ENCODE results near the gene IL18. TPM values are rescaled to one million over a fixed set of nuclear protein-coding genes. Genes with fewer than 3 reads are reported as not detected.

The IL18 gene
- polyA plus RNA-seq, 1 donor from 2014 or later = not detected

- no peak overlapping the region for H3K9ac ChIP-seq (ENCODE audit: low read length)
- H3K4me2 ChIP-seq (ENCODE audit: low read length) = no peak overlapping the region
- H3K4me3 ChIP-seq (ENCODE audit: low read length) = no peak overlapping the region
- no peaks in the 10 kb centered on the region for H4K20me1 ChIP-seq (ENCODE audit: insufficient read depth)
- no peaks in the 10 kb centered on the region for H3F3A ChIP-seq (ENCODE audit: insufficient read depth, low read length, poor library complexity, severe bottlenecking)
- no peaks in the 10 kb centered on the region for H3K27me3 ChIP-seq (ENCODE audit: insufficient read depth, low read depth, low read length)
- H3K79me2 ChIP-seq (replicated peaks; ENCODE audit: insufficient read depth, low read length) = no peaks in the 10 kb centered on the region
- H3K9me3 ChIP-seq (ENCODE audit: low read length) = no peaks in the 10 kb centered on the region
- no peak for TF ChIP-seq SMC3 (conservative IDR thresholded peaks at IDR 0.05; ENCODE audit: poor library complexity)
- TF ChIP-seq POLR2AphosphoS5 (IDR thresholded peaks at IDR 0.05) = no peak
- TF ChIP-seq RAD21 (conservative IDR thresholded peaks at IDR 0.05) = no peak
- no peak for TF ChIP-seq EZH2 (IDR thresholded peaks at IDR 0.05; ENCODE audit: borderline replicate concordance, insufficient read depth, low read length, poor library complexity, severe bottlenecking)
- no peak for TF ChIP-seq MXI1 (conservative IDR thresholded peaks at IDR 0.05; ENCODE audit: poor library complexity, severe bottlenecking)
- TF ChIP-seq, protein P1, sequence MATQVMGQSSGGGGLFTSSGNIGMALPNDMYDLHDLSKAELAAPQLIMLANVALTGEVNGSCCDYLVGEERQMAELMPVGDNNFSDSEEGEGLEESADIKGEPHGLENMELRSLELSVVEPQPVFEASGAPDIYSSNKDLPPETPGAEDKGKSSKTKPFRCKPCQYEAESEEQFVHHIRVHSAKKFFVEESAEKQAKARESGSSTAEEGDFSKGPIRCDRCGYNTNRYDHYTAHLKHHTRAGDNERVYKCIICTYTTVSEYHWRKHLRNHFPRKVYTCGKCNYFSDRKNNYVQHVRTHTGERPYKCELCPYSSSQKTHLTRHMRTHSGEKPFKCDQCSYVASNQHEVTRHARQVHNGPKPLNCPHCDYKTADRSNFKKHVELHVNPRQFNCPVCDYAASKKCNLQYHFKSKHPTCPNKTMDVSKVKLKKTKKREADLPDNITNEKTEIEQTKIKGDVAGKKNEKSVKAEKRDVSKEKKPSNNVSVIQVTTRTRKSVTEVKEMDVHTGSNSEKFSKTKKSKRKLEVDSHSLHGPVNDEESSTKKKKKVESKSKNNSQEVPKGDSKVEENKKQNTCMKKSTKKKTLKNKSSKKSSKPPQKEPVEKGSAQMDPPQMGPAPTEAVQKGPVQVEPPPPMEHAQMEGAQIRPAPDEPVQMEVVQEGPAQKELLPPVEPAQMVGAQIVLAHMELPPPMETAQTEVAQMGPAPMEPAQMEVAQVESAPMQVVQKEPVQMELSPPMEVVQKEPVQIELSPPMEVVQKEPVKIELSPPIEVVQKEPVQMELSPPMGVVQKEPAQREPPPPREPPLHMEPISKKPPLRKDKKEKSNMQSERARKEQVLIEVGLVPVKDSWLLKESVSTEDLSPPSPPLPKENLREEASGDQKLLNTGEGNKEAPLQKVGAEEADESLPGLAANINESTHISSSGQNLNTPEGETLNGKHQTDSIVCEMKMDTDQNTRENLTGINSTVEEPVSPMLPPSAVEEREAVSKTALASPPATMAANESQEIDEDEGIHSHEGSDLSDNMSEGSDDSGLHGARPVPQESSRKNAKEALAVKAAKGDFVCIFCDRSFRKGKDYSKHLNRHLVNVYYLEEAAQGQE (IDR thresholded peaks at IDR 0.05; ENCODE audit: borderline replicate concordance) = no peak
- TF ChIP-seq, protein P2, sequence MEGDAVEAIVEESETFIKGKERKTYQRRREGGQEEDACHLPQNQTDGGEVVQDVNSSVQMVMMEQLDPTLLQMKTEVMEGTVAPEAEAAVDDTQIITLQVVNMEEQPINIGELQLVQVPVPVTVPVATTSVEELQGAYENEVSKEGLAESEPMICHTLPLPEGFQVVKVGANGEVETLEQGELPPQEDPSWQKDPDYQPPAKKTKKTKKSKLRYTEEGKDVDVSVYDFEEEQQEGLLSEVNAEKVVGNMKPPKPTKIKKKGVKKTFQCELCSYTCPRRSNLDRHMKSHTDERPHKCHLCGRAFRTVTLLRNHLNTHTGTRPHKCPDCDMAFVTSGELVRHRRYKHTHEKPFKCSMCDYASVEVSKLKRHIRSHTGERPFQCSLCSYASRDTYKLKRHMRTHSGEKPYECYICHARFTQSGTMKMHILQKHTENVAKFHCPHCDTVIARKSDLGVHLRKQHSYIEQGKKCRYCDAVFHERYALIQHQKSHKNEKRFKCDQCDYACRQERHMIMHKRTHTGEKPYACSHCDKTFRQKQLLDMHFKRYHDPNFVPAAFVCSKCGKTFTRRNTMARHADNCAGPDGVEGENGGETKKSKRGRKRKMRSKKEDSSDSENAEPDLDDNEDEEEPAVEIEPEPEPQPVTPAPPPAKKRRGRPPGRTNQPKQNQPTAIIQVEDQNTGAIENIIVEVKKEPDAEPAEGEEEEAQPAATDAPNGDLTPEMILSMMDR (IDR thresholded peaks at IDR 0.05; ENCODE audit: poor library complexity, severe bottlenecking) = no peak
- no peak for TF ChIP-seq TAF1 (IDR thresholded peaks at IDR 0.05; ENCODE audit: low read depth)
- TF ChIP-seq EP300 (conservative IDR thresholded peaks at IDR 0.05; ENCODE audit: poor library complexity, severe bottlenecking) = no peak
- H3K36me3 ChIP-seq (ENCODE audit: insufficient read depth, low read length) = no peaks in the 10 kb centered on the region
- H3K9me2 ChIP-seq (ENCODE audit: insufficient read depth, low read length) = no peaks in the 10 kb centered on the region
- H2AFZ ChIP-seq (ENCODE audit: low read depth, low read length) = no peak overlapping the region
- H3K27ac ChIP-seq (ENCODE audit: low read length) = no peak overlapping the region
These were observed 48.5 kb downstream of the IL18 start for GRCh38 chr11:112115386-112115785.

GRCh38 chr11:112114460-112114859 lies 49.4 kb downstream of the IL18 start:
- no peak overlapping the region for H2AFZ ChIP-seq (ENCODE audit: low read depth, low read length)
- H3F3A ChIP-seq (ENCODE audit: insufficient read depth, low read length, poor library complexity, severe bottlenecking) = no peaks in the 10 kb centered on the region
- no peak overlapping the region for H3K4me3 ChIP-seq (ENCODE audit: low read length)
- no peak overlapping the region for H3K4me2 ChIP-seq (ENCODE audit: low read length)
- H3K9me3 ChIP-seq (ENCODE audit: low read length) = no peaks in the 10 kb centered on the region
- H3K27me3 ChIP-seq (ENCODE audit: insufficient read depth, low read depth, low read length) = no peaks in the 10 kb centered on the region
- H4K20me1 ChIP-seq (ENCODE audit: insufficient read depth) = no peaks in the 10 kb centered on the region
- H3K9ac ChIP-seq (ENCODE audit: low read length) = no peak overlapping the region
- H3K9me2 ChIP-seq (ENCODE audit: insufficient read depth, low read length) = no peaks in the 10 kb centered on the region
- no peak for TF ChIP-seq EZH2 (IDR thresholded peaks at IDR 0.05; ENCODE audit: borderline replicate concordance, insufficient read depth, low read length, poor library complexity, severe bottlenecking)
- no peak for TF ChIP-seq MXI1 (conservative IDR thresholded peaks at IDR 0.05; ENCODE audit: poor library complexity, severe bottlenecking)
- TF ChIP-seq SMC3 (conservative IDR thresholded peaks at IDR 0.05; ENCODE audit: poor library complexity) = no peak
- TF ChIP-seq TAF1 (IDR thresholded peaks at IDR 0.05; ENCODE audit: low read depth) = no peak
- TF ChIP-seq, protein P1 (IDR thresholded peaks at IDR 0.05; ENCODE audit: borderline replicate concordance) = no peak
- TF ChIP-seq EP300 (conservative IDR thresholded peaks at IDR 0.05; ENCODE audit: poor library complexity, severe bottlenecking) = no peak
- TF ChIP-seq POLR2AphosphoS5 (IDR thresholded peaks at IDR 0.05) = no peak
- TF ChIP-seq, protein P2 (IDR thresholded peaks at IDR 0.05; ENCODE audit: poor library complexity, severe bottlenecking) = no peak
- TF ChIP-seq RAD21 (conservative IDR thresholded peaks at IDR 0.05) = no peak
- H3K36me3 ChIP-seq (ENCODE audit: insufficient read depth, low read length) = no peaks in the 10 kb centered on the region
- no peak overlapping the region for H3K27ac ChIP-seq (ENCODE audit: low read length)
- H3K79me2 ChIP-seq (replicated peaks; ENCODE audit: insufficient read depth, low read length) = no peaks in the 10 kb centered on the region
